Osteoblast (primary cell): ENCODE data around the gene ALOXE3. TPM values are rescaled to one million over a fixed set of nuclear protein-coding genes. Genes with fewer than 3 reads are reported as not detected.

Experiments
- DNase-seq: peaks from one replicate; pipeline ENCODE4 v3.0.0; 2011; ENCODE audit warnings: low spot score, mixed read lengths; ENCODE audit not compliant: insufficient read length; ENCODE audit errors: missing footprints
- H2AFZ ChIP-seq: 2 replicates; pipeline ENCODE4 v1.6.0; 2011; ENCODE audit warnings: mild to moderate bottlenecking, low read length
- H3K27ac ChIP-seq: 2 replicates; pipeline ENCODE4 v1.5.1; 2011; ENCODE audit warnings: mild to moderate bottlenecking, low read depth, low read length, moderate library complexity
- H3K27me3 ChIP-seq: 2 replicates; pipeline ENCODE4 v1.6.0; 2012; ENCODE audit warnings: mild to moderate bottlenecking, control low read depth, inconsistent platforms, low read length, moderate library complexity; ENCODE audit not compliant: insufficient read depth
- H3K36me3 ChIP-seq: 2 replicates; pipeline ENCODE4 v1.5.1; 2011; ENCODE audit warnings: mild to moderate bottlenecking, low read length, control low read depth, moderate library complexity; ENCODE audit not compliant: insufficient read depth
- H3K4me1 ChIP-seq: 2 replicates; pipeline ENCODE4 v1.5.1; 2011; ENCODE audit warnings: mild to moderate bottlenecking, low read length, control low read depth, moderate library complexity; ENCODE audit not compliant: insufficient read depth
- H3K4me2 ChIP-seq: 2 replicates; pipeline ENCODE4 v1.6.0; 2011; ENCODE audit warnings: mild to moderate bottlenecking, low read length; ENCODE audit not compliant: insufficient read depth
- H3K4me3 ChIP-seq: fragments of 200-600 bp; sonication (generic); 3 replicates; pipeline ENCODE4 v1.5.1; 2012; ENCODE audit warnings: mild to moderate bottlenecking, low read length, inconsistent platforms; ENCODE audit not compliant: insufficient read depth
- H3K79me2 ChIP-seq: 2 replicates; pipeline ENCODE4 v1.6.0; 2012; ENCODE audit warnings: mild to moderate bottlenecking, low read length, control low read depth, inconsistent platforms; ENCODE audit not compliant: insufficient read depth
- H3K9me3 ChIP-seq: 2 replicates; pipeline ENCODE4 v1.5.1; 2011; ENCODE audit warnings: low read depth, low read length, control low read depth
- H4K20me1 ChIP-seq: 2 replicates; pipeline ENCODE4 v1.6.0; 2012; ENCODE audit warnings: mild to moderate bottlenecking, low read length, control low read depth; ENCODE audit not compliant: insufficient read depth
- CTCF ChIP-seq: IDR thresholded peaks from 2 replicates; pipeline ENCODE4 v1.5.1; 2011; ENCODE audit warnings: mild to moderate bottlenecking, low read depth, low read length, moderate library complexity; ENCODE audit errors: extremely low read depth
- total RNA-seq: library from RNA; depleted of rRNA; stranded (reverse); fragments of >200 nt; gene quantifications from 2 replicates; pipeline ENCODE4 v1.2.3, GENCODE V29; 2012

Gene ALOXE3
- total RNA-seq, 1 donor = not detected

GRCh38 chr17:8156246-8156992 is 38.1 kb upstream of the ALOXE3 start:
- peaks cover 54% of the 10 kb centered on the region for H3K4me1 ChIP-seq
- H3K36me3 ChIP-seq = peaks cover 19% of the 10 kb centered on the region
- H3K4me2 ChIP-seq = peak overlapping the region; percentile 92
- peak overlapping the region; percentile 83 for H3K4me3 ChIP-seq
- H3K79me2 ChIP-seq = peaks cover 37% of the 10 kb centered on the region
- H2AFZ ChIP-seq = no peak overlapping the region
- no peaks in the 10 kb centered on the region for H3K27me3 ChIP-seq
- H3K27ac ChIP-seq = peak overlapping the region; percentile 100
- peak; percentile 99 for DNase-seq
- H4K20me1 ChIP-seq = peaks cover 10% of the 10 kb centered on the region
- H3K9me3 ChIP-seq = no peaks in the 10 kb centered on the region
- TF ChIP-seq CTCF = no peak

DNA sequence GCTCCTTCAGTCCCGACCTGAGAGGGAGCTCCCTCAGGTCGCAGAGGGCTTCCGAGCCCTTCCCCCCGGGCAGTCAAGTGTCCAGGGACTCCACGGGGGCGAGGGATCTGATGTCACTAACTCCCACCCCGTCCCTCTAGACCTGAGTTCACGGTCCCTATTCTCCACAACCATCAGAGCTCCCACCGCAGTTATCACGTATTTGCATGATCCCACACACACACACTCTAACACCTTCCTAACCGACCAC is 37.6 kb upstream of the ALOXE3 start:
- H3K27ac ChIP-seq = peak overlapping the region; percentile 100
- DNase-seq = peak; percentile 79
- H2AFZ ChIP-seq = no peak overlapping the region
- peaks cover 14% of the 10 kb centered on the region for H3K36me3 ChIP-seq
- no peak for TF ChIP-seq CTCF
- H3K4me2 ChIP-seq = peak overlapping the region; percentile 92
- H3K4me1 ChIP-seq = peaks cover 54% of the 10 kb centered on the region
- peaks cover 35% of the 10 kb centered on the region for H3K79me2 ChIP-seq
- H3K4me3 ChIP-seq = peak overlapping the region; percentile 83
- H4K20me1 ChIP-seq = peaks cover 12% of the 10 kb centered on the region
- H3K9me3 ChIP-seq = no peaks in the 10 kb centered on the region
- H3K27me3 ChIP-seq = no peaks in the 10 kb centered on the region

- H3K9me3 ChIP-seq = no peaks in the 10 kb centered on the region
- peaks cover 36% of the 10 kb centered on the region for H3K79me2 ChIP-seq
- peaks cover 56% of the 10 kb centered on the region for H3K4me1 ChIP-seq
- H3K36me3 ChIP-seq = peaks cover 13% of the 10 kb centered on the region
- no peak for TF ChIP-seq CTCF
- peaks cover 14% of the 10 kb centered on the region for H4K20me1 ChIP-seq
- DNase-seq = peak; percentile 17
- no peaks in the 10 kb centered on the region for H3K27me3 ChIP-seq
- no peak overlapping the region for H2AFZ ChIP-seq
- H3K27ac ChIP-seq = peak overlapping the region; percentile 100
- H3K4me3 ChIP-seq = peak overlapping the region; percentile 83
- H3K4me2 ChIP-seq = peak overlapping the region; percentile 92
Measured at GRCh38 chr17:8155231-8155995, 37.1 kb upstream of the ALOXE3 start.

DNA sequence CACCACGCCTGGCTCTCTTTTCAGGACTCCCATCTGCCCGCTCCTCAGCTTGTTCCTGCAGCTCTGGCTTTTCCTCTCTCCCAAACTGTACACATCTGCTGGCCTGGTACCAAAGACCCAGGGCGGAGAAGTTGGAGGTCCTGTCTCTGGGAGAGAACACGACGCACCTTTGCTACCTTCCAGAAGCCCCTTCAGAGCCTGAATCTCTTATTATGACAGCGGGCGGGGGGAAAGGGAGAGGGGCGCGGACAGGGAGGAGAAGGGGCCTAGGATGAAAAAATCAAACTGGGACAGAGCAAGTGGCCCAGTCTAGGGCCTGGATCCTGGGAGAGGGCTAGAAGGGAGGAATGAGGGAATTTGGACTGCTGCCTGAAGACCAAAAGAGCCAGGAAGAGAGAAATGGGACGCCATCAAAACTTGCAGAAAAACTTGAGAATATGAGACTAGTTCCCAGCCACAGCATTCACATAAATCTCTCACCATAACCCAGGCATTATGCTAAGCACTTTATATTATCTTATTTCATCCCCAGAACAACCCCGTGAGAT is 36.4 kb upstream of the ALOXE3 start:
- H3K27me3 ChIP-seq = no peaks in the 10 kb centered on the region
- H3K4me2 ChIP-seq = peak overlapping the region; percentile 92
- no peak overlapping the region for H2AFZ ChIP-seq
- peak overlapping the region; percentile 83 for H3K4me3 ChIP-seq
- H3K9me3 ChIP-seq = no peaks in the 10 kb centered on the region
- no peak for TF ChIP-seq CTCF
- H3K79me2 ChIP-seq = peaks cover 39% of the 10 kb centered on the region
- peak; percentile 5 for DNase-seq
- H3K27ac ChIP-seq = peak overlapping the region; percentile 100
- peaks cover 19% of the 10 kb centered on the region for H4K20me1 ChIP-seq
- peaks cover 15% of the 10 kb centered on the region for H3K36me3 ChIP-seq
- peaks cover 56% of the 10 kb centered on the region for H3K4me1 ChIP-seq
